Tibial artery (tissue), 4 donors: ENCODE data around the gene ANKRD18A.

Source experiments
- DNase-seq, 2 donors: peaks; one replicate each; pipeline ENCODE4 v3.0.0-alpha.2; 2019
- H3K27ac ChIP-seq, 2 donors: fragments of 200-600 bp; sonication (generic) in 1 of 2; 1 replicate in 1 of 2; 2 replicates in 1 of 2; pipeline ENCODE4 v1.5.1; 2018 to 2019; ENCODE audit warnings: mild to moderate bottlenecking in 1 of 2
- H3K27me3 ChIP-seq, 2 donors: fragments of 200-600 bp; sonication (generic) in 1 of 2; one replicate each; pipeline versions ENCODE4 v1.5.1 to v1.6.0; 2016 to 2019
- H3K36me3 ChIP-seq, 3 donors: fragments of 200-600 bp; sonication (generic) in 2 of 3; one replicate each; pipeline ENCODE4 v1.5.1; 2016 to 2019; ENCODE audit warnings: mild to moderate bottlenecking in 2 of 3
- H3K4me1 ChIP-seq, 4 donors: fragments of 200-600 bp; sonication (generic) in 2 of 4; 1 replicate in 3 of 4; 2 replicates in 1 of 4; pipeline ENCODE4 v1.5.1; 2016 to 2019
- H3K4me3 ChIP-seq, 2 donors: fragments of 200-600 bp; sonication (generic) in 1 of 2; 1 replicate in 1 of 2; 2 replicates in 1 of 2; pipeline ENCODE4 v1.5.1; 2018 to 2019; ENCODE audit warnings: mild to moderate bottlenecking in 2 of 2
- H3K9me3 ChIP-seq, 3 donors: fragments of 200-600 bp; sonication (generic) in 1 of 3; one replicate each; pipeline ENCODE4 v1.5.1; 2016 to 2019
- intact Hi-C: fragments of 100-400 bp; cut with DNase I; formaldehyde crosslinking; loops from one replicate; pipeline ENCODE4 v1.15.0; 2023; ENCODE audit warnings: low total_unique reads
- TF ChIP-seq, protein P1 (sequence below), 2 experiments: fragments of 200-600 bp in 1 of 2; fragments of 450-650 bp in 1 of 2; IDR thresholded peaks; one replicate each; pipeline ENCODE4 v1.5.1; 2017 to 2019; ENCODE audit warnings: antibody characterized with exemption in 2 of 2, mild to moderate bottlenecking in 1 of 2, moderate library complexity in 1 of 2

ANKRD18A gene

DNA sequence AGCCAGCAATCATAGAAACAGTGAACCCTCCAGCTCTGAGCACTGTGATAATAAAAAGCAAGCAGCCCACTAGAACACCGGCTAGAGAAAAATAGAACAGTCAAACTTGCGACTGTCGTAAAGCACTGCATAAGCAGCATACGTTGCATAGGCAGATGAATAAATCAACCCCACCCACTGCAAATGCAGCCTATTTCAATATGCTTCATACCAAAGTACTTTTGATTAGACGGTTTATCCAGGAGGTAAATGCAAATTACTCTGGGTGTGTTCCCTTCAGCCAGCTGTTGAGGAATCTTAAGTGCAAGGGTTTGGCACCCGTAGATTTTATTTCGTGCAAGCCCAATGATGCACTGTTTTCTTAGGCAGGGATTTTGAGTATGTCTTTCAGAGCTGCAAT lies 32.1 kb upstream of the ANKRD18A start:
- TF ChIP-seq, protein P1, sequence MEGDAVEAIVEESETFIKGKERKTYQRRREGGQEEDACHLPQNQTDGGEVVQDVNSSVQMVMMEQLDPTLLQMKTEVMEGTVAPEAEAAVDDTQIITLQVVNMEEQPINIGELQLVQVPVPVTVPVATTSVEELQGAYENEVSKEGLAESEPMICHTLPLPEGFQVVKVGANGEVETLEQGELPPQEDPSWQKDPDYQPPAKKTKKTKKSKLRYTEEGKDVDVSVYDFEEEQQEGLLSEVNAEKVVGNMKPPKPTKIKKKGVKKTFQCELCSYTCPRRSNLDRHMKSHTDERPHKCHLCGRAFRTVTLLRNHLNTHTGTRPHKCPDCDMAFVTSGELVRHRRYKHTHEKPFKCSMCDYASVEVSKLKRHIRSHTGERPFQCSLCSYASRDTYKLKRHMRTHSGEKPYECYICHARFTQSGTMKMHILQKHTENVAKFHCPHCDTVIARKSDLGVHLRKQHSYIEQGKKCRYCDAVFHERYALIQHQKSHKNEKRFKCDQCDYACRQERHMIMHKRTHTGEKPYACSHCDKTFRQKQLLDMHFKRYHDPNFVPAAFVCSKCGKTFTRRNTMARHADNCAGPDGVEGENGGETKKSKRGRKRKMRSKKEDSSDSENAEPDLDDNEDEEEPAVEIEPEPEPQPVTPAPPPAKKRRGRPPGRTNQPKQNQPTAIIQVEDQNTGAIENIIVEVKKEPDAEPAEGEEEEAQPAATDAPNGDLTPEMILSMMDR (IDR thresholded peaks at IDR 0.05), result no peak

DNA sequence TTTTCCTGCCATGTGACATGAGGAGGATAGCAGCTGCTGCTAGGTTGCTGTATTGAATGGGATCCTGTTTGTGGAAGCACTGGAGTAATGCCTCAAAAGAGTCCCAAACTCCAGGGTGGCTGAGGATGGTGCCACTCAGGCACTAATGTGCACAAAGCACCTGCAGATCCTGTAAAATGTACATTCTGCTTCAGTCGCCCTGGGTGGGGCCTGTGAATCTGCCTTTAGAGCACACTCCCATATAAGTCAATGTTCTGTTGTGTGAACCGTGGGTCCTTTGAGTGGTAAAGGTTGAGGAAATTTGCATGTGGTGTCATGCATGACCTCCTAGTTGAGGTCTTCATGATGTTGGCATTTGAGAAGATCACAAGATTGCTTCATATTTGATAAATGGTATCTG lies 31.6 kb upstream of the ANKRD18A start:
- peaks cover 0 to 10% of the 10 kb centered on the region in 2 donors for H3K27me3 ChIP-seq
- TF ChIP-seq, protein P1 (IDR thresholded peaks at IDR 0.05), result no peak
- no peaks in the 10 kb centered on the region for H3K36me3 ChIP-seq
- no peak for DNase-seq
- intact Hi-C loops, result no loop called here
- H3K27ac ChIP-seq, result no peak overlapping the region
- H3K4me1 ChIP-seq, result no peaks in the 10 kb centered on the region
- H3K4me3 ChIP-seq, result no peak overlapping the region
- H3K9me3 ChIP-seq, result no peaks in the 10 kb centered on the region

More for the DNA sequence above, 32.1 kb upstream of the ANKRD18A start:
- Histone ChIP-seq H3K4me1 (no peaks in the 10 kb centered on the region), H3K36me3 (no peaks in the 10 kb centered on the region), H3K4me3 (no peak overlapping the region), H3K27ac (no peak overlapping the region), H3K9me3 (no peaks in the 10 kb centered on the region), H3K27me3 (peaks cover 0 to 10% of the 10 kb centered on the region in 2 donors)
- no peak for DNase-seq
- intact Hi-C loops, result no loop called here

DNA sequence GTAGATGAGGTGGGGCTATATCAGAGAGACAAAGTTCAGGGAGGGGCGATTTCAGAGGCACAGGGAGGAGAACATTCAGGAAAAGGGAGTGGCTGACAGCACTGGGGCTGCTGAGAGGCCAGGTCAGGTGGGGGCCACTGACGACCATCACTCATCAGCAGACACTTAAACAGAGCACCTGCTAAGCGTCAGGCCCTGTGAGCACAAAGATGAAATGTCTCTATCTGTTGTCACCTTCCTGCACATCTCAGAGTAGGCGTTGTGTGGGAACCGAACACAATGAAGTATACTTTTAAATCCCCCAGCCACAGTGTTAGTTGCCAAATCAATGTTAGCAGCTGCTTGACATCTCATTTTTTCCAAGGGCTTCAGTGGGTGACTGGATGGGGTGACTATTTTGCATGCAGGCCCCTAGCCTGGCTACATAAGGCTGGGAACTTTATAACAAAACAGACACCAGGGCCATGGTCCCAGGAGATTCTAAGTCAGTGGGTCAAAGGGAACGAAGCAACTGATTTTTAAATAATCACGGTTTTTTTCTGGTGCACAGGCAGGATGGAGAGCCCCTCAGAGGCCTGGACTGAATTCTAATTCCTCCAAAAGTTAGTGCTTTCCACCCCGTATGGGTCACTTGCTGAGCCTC lies 31.1 kb upstream of the ANKRD18A start:
- intact Hi-C loops, result no loop called here
- no peaks in the 10 kb centered on the region for H3K4me1 ChIP-seq
- no peak overlapping the region for H3K4me3 ChIP-seq
- H3K27me3 ChIP-seq, result peaks cover 0 to 10% of the 10 kb centered on the region in 2 donors
- no peak overlapping the region for H3K27ac ChIP-seq
- no peaks in the 10 kb centered on the region for H3K9me3 ChIP-seq
- H3K36me3 ChIP-seq, result no peaks in the 10 kb centered on the region
- DNase-seq, result no peak
- TF ChIP-seq, protein P1 (IDR thresholded peaks at IDR 0.05), result no peak

DNA sequence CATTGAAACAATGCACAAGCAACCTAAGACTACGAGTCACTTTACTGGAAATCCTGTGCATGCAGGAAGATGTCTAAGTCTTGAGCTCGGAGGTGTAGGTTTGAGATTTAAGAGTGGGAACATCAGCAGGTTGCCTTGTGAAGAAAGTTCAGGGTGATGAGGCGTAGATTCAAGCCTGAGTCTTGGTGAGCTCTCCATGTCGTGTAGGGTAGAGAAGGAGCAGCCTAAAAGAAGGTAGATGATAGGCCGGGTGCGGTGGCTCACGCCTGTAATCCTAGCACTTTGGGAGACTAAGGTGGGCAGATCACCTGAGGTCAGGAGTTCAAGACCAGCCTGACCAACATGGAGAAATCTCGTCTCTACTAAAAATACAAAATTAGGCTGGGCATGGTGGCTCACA lies 30.2 kb upstream of the ANKRD18A start:
- intact Hi-C loops, result no loop called here
- TF ChIP-seq, protein P1 (IDR thresholded peaks at IDR 0.05), result no peak
- Histone ChIP-seq H3K27ac (no peak overlapping the region), H3K27me3 (peaks cover 0 to 9% of the 10 kb centered on the region in 2 donors), H3K4me1 (no peaks in the 10 kb centered on the region), H3K36me3 (no peaks in the 10 kb centered on the region), H3K9me3 (no peaks in the 10 kb centered on the region), H3K4me3 (no peak overlapping the region)
- DNase-seq, result no peak

DNA sequence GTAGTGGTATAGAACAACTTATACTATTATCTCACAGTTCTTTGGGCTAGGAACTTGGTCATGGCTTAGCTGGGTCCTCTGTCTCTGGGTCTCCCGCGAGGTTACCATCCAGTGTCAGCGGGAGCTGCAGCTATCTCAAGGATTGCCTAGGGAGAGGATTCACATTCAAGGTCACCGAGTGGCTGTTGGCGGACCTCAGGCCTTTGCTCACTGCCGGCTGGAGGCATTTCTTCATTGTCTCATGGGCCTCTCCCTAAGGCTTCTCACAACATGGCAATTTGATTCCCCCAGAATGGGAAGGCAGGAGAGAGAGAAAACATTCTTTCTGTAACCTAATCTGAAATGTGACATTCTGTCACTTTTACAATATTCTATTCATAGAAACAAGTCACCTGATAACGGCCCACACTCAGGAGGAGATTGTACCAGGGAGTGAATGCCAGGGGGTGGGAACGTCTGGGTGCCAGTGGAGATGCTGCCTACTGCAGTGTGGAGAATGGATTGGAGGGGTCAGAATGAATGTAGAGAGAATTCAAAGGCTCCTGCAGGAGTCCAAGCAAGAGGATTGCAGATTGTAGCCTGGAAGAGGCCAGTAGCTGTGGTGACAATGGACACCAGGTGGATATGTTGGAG lies 29.5 kb upstream of the ANKRD18A start:
- no peak overlapping the region for H3K27ac ChIP-seq
- no peaks in the 10 kb centered on the region for H3K4me1 ChIP-seq
- no peak for DNase-seq
- peaks cover 0 to 6% of the 10 kb centered on the region in 2 donors for H3K27me3 ChIP-seq
- intact Hi-C loops, result no loop called here
- H3K9me3 ChIP-seq, result no peaks in the 10 kb centered on the region
- no peaks in the 10 kb centered on the region for H3K36me3 ChIP-seq
- no peak overlapping the region for H3K4me3 ChIP-seq
- TF ChIP-seq, protein P1 (IDR thresholded peaks at IDR 0.05), result no peak
